T-helper 1 cell (primary cell): ENCODE measurements around the gene DLG2.
"Not testable (repeated sequence)": the region's sequence is repeated elsewhere in the genome, so short reads cannot be mapped to it uniquely, and the experiment has no call there.

Experiments
- DNase-seq, 5 donors: peaks; one replicate each; pipeline ENCODE4 v3.0.0-alpha.2; 2012 to 2020

The DLG2 gene

DNA sequence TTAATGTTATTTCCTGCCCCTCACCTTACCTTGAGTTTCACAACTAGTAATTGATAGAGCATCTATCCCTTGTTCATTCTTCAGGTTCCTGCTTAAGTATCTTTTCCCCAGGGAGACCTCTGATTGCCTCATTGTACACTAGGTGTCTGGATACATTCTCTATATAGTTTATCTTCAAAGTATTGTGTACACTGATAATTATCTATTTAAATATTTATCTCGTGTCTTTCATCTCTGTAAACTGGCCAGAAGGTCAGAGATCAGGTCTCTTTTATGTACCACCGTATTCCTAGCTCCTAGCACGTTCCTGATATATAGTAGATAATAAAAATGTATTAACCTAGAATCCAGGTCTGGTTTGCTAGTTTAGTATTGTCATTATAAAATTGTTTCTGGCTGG, 7.6 kb upstream of the DLG2 start:
- DNase-seq = no peak

DNA sequence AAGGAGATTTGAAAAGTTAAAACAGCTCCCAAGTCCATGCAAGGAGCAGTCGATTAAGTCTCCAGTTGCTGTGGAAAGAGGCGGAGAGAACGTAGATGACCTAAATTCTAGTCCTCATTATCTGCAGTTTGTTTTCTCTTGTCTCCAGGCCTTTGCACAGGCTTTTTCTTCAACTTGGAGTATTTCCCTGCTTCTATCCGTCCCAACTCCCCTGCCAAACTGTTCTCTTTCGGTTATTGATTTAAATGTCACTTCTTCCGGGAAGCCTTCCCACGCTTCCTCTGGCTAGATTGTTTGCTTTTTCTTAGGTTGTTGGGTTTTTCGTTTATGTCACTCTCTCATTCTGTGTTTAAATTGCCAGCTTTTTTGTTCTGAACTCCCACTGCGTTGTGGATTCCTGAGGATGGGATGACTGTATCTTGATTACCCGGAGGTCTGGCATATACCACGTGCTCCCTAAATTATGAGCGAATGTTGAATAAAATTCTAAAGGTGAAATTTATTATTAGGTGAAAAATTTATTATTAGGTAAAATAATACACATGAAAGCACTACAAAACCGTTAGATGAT, 1.7 kb upstream of the DLG2 start:
- DNase-seq = no peak

DNA sequence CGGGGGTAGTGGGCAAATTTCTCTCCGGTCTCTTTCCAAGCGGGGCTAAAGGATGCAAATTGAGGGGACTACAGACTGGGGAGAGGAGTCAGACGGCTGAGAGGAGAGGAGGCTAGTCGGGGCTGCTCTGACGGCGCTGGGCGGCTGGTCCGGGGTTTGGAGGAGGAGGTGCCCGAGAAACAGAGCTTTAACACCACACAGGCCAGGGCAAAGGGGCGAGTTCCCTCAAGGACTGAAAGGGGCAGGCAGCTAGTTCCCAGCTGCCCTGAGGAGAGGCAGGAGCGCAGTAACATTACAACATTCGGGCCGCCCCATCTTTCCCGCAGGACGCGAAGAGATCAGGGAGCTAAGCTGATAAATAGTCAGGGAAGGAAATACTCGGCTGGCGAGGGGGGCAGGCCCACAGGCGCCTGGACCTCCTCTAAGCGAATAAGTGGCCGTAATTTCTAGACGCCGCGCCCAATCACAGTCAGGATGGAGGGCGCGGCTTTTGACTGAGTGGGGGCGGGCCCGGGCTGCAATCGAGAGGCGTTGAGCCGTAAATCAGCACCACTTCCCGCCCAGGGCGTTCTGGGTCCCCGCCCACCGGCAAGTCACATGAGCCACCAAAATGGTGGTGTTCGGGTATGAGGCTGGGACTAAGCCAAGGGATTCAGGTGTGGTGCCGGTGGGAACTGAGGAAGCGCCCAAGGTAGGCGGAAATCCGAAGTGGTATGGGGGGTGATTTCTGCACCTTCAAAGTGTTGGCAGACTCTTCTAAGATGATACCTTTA, 1.0 kb upstream of the DLG2 start, which contains the start of gene TMEM126B:
Gene TMEM126B (plus strand): TSS at position 596 of the 773 bp plus-strand sequence. CDS start 15 bp downstream, at position 611.
- peak; percentile 90 to 97 (median 95) for DNase-seq

DNA sequence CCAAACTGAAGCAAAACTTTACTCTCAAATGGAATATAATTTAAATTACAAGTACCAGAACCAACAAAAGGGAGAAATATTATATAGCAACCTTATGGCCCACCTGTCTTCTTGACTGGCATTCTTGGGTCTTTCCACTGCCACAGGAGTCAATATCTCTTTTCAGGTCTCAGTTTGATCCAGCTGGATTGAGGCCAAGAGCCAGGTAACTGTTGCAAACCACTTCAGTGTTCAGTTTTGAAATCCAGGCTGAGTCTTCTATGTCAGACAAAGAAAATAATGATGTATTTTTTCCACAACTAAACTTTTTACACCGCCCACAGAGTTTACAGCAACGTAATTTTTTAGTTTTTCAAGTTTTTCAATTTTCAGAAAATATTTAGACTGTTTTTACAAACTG, 648 bp downstream of the DLG2 start:
- no peak for DNase-seq

DNA sequence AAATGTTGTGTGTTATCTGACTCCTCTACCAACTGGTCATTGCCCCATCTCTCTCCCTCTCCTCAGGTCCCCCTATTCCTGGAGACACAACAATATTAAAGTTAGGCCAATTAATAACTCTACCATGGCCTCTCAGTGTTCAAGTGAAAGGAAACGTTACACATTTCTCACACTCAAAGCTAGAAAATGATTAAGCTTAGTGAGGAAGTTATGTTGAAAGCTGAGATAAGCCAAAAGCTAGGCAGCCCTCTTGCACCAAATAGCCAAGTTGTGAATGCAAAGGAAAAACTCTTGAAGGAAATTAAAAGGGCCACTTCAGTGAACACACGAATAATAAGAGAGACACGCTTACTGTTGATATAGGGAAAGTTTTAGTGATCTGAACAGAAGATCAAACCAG, 6.9 kb downstream of the DLG2 start:
- no peak for DNase-seq

DNA sequence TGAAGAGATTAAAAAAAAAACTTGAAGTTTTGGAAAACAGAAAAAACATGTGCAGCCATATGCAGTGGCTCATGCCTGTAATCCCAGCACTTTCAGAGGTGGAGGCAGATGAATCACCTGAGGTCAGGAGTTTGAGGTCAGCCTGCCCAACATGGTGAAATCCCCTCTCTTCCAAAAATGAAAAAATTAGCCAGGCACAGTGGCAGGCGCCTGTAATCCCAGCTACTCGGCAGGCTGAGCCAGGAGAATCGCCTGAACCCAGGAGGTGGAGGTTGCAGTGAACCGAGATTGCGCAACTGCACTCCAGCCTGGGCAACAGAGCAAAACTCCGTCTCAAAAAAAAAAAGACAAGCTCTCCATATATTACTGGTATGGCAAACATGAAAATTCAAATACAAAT, 7.6 kb downstream of the DLG2 start:
- DNase-seq = no peak

DNA sequence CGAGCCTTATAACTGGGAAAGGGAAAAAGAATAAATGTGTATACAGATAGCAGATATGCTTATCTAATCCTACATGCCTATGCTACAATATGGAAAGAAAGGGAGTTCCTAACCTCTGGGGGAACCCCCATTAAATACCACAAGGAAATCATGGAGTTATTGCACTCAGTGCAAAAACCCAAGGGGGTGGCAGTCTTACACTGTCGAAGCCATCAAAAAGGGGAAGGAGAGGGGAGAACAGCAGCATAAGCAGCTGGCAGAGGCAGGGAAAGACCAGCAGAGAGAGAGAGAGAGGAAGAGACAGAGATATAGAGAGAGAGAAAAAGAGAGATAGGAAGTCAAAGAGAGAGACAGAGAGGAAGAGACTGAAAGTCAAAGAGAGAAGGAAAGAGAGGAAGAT, 15.5 kb downstream of the DLG2 start:
- DNase-seq = not testable (repeated sequence)

DNA sequence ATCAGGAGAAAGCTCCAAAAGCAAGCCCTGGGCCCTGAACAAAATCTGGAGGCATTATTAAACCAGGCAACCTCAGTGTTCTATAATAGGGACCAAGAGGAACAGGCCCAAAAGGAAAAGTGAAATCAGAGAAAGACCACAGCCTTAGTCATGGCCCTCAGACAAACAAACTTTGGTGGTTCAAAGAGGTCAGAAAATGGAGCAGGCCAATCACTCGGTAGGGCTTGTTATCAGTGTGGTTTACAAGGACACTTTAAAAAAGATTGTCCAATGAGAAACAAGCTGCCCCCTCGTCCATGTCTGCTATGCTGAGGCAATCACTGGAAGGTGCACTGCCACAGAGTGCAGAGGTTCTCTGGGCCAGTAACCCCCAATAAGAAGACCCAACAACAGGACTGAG, 17.9 kb downstream of the DLG2 start:
- DNase-seq = not testable (repeated sequence)

DNA sequence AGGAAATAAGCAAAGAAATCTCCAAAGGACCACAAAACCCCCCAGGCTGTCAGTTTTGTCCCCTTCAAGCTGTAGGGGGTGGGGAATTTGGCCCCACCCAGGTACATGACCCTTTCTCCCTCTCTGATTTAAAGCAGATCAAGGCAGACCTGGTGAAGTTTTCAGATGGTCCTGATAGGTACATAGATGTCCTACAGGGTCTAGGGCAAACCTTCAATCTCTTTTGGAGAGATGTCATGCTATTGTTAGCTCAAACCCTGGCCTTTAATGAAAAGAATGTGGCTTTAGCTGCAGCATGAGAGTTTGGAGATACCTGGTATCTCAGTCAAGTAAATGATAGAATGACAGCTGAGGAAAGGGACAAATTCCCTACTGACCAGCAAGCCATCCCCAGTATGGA, 18.5 kb downstream of the DLG2 start:
- not testable (repeated sequence) for DNase-seq

DNA sequence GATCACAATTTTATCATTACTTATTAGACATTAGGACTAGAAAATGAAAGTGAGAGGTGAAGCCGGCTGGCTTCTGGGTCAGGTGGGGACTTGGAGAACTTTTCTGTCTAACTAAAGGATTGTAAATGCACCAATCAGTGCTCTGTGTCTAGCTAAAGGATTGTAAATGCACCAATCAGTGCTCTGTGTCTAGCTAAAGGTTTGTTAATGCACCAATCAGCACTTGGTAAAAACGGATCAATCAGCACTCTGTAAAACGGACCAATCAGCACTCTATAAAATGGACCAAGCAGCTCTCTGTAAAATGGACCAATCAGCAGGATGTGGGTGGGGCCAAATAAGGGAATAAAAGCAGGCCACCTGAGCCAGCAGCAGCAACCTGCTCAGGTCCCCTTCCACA, 20.9 kb downstream of the DLG2 start:
- DNase-seq = not testable (repeated sequence)

DNA sequence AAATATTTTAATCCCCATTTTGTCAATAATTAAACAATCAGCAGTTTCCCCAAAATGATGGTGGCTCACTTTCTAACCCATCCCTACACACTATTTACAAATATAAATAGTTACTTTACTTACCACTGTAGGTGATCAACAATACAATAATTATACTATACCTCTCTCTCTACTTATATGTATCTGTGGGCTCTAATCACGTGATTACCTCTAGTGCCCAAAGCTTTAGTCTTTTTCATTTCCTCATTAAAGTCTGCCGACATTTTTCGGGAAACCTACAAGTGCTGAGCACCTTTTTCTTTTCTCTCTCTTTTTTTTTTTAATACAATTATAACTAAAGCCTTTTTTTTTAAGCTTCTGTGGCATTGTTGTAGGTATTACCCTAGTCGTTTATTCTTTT, 23.9 kb downstream of the DLG2 start:
- no peak for DNase-seq

DNA sequence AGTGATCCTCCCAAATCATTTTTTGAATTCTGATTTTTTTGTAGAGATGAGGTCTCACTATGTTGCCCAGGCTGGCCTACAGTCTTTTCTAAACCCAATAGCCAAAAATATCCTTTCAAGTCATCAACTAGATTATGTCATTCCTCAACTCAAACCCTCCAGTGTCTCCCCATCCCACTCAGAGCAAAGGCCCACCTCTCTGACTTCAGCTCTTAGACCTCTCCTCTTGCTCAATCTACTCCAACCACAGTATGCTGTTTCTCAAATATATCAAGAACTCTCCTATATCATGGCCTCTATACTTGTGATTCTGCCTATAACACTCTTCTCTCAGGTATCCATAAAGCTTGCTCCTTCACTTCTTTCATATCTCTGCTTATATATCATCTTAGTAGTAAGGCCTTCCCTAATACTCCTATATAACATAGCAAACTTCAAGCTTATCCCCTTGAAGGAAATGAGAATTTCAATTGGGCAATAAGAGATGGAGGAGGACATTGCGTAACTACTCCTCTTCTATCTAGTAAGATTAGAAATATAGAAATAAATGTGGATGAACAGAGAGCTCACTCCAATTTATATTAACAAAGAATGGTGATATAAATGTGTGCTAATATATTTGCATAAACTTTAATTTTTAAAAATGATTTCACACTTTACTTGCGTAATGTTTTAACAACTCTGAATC, 24.5 kb downstream of the DLG2 start:
- DNase-seq = no peak

DNA sequence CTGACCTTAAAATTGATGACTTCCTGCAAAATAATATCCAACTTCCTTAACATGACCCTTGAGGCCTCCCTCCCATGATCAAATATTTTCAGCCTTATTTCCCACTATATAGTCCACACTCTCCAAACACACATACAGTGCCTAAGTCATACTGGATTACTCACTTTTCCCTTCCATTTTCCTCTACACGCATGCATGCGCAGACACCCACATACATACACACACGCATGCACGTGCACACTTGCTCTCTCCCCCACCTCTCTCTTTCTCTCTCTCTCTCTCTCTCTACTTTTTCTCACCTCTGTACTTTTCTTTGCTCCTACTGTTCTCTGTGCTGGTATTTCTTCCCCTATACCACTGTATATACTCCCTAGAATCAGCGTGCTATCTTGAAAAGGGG, 28.1 kb downstream of the DLG2 start:
- no peak for DNase-seq

DNA sequence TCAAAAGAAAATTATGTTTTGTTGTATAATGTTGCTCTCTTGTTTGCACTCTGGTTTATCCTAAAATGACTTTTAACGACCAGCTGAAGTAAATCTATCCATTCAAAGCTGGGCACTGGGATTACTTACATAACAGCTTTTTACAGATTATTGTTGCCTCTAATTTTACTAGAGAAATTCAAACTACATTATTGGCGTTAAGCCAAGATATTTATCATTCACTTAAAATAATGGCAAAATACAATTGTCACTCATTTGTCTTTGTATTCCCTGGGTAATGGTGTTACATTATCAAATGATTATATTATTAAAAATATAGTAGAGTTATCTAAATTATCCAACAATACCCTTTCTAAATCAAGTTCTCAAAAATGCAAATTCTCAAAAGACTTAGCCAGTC, 30.3 kb downstream of the DLG2 start:
- DNase-seq = no peak

DNA sequence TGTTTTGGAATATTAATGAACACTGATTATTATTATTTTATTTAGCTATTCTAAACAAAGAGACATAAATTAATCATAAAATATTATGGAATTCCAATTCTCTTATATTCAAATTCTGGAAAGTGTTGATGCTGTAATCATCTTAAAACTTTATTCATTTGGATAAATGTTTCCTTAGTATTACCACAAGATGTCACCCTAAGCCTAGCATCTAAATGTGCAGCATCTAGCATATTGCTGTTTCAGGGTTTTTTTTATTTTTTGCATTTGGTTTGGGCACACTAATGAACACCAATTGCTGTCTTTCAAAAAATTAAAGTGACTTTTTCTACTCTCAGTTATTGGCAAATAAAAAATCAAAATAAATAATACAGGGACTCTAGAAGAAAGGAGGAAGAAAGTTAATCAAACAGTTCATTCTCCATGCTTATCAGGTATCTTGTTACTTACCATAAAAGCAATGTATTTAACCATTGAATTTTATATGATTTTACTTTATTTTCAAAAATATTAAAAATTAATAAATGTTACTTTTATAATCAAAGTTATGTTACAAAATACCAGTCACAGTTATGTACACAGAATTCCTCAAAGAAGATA, 31.8 kb downstream of the DLG2 start:
- peak in 1 of 5 donors; percentile 30 for DNase-seq

DNA sequence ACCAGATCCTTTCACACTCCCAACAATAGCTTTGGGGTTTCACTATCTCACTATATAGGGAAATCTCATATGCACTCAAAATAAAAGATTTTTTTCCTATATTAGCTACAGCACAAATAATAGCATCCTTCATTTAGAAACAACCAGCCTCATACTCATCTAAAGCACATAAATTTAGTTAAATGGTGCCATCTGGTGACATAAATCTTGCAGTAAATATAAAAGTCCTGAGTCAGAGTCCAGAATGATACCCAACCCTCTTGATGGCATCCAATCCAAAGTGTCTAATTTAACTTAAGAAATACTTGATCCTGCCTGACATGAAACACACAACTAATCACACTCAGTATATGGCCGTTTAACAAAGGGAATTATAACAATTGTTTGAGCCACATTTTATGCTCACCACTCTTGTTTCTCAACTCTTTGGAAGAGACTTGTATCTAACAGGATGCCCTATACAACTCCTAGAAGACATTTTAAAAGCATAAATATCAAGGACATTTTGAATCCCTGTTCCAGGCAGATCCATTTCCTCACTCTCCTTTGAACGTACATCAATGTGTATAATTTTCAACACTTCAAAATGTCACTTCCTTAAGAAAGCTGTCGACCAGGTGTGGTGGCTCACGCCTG, 36.2 kb downstream of the DLG2 start:
- DNase-seq = peak in 1 of 5 donors; percentile 7

DNA sequence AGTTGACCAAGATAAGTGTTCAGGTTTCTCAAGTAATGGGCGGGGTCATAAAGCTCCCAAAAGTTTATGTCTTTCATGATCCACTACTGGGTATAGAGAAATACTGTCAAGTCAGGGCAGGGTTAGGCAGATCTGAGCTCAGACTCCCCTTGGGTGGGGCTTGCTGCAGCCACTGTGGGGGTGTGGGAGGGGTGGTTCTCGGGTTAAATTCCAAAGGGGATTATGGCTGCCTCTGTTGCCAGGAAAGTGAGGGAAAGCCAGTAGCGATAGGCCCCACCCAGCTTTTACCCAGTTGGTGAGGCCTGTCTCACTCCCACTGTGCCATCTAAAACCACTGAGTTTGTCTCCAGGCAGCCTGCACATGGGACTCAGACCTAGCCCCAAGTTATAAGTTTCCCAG, 37.8 kb downstream of the DLG2 start:
- no peak for DNase-seq

DNA sequence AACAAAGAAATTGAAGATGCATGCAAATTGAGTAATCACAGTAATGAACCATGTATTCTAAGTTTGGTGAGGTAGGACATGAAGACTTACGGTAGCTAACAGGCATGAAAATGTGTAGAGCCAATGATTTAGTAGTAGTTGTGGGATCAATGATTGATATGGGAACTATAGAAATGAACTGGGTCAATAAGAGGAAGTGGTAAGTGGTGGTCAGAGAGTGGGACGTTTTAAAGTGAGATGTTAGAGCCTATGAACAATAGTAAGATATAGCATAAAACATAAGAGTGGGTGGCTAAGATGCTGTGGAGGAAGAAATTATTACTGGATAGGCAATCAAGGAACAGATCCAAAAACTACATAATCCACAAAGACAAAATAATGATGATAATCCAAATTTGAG, 45.0 kb downstream of the DLG2 start:
- DNase-seq = no peak

DNA sequence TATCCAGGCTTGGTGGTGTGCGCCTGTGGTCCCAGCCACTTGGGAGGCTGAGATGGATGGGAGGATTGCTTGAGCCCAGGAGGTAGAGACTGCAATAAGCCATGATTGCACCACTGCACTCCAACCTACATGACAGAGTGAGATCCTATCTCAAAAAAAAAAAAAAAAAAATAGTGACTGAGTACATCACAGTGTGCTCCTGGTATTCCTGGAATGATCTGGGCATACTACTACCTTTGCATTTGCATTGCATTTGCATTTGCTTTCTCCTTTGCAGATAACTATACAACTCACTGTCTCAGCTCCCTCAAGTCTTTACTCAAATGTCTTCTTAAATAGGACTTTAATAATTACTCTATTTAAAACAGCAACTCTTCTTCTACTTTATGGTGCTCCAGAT, 51.8 kb downstream of the DLG2 start:
- DNase-seq = no peak

DNA sequence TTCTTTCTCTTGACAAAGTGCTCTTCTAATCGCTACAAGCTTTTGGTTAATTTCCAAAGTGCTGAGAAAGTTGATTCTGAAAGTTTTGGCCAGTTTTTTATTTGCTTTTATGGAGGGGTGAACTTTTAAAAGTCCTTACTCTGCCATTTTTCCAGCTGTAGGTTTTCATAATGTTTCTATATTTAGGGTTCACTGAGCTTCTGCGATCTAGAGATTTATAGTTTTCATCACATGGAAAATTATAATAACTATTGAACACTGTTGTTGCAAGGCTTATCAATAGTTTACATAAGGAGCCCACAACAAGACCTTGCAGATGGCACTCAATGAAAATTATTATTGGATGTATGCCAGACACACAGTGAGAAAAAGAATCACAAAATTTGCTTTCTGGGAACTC, 55.1 kb downstream of the DLG2 start:
- no peak for DNase-seq

DNA sequence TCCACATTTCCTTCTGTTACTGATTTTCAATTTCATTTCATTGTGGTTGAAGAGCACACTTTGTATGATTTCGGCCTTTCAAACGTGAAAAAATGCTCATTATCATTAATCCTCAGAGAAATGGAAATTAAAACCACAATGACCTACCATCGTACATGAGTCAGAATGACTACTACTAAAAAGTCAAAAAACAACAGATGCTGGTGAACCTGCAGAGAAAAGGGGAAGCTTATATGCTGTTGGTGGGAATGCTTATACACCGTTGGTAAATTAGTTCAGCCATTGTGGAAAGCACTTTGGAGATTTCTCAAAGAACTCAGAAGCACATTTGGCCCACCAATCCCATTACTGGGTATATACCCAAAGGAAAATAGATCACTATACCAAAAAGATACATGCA, 57.6 kb downstream of the DLG2 start:
- DNase-seq = no peak

DNA sequence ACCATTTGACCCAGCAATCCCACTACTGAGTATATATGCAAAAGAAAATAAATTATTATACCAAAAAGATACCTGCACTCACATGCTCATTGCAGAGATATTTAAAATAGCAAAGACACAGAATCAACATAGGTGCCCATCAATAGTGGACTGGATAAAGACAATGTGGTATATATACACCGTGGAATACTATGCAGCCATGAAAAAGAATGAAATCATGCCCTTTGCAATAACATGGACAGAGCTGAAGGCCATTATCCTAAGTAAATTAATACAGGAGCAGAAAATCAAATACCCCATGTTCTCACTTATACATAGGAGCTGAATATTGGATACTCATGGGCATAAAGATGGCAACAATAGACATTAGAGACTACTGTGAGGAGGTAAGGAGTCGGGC, 68.7 kb downstream of the DLG2 start:
- no peak for DNase-seq

DNA sequence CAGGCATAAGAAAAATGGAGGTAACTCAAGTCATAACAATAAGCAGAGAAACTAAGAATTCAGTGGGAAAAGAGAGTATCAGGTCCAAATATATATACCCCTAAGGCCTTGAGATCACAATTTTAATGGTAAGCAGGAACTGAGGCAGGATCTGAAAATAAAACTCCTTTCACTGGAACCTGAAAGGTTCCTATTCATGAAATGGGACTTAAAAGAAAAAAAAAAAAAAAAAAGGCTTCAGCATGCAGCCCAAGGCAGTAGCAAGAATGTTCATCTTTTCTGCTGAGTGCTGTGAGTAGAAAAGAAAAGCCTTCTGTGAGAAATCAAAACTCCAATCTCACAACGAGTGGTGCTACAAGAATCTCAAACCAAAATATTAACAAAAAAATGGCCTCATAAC, 75.3 kb downstream of the DLG2 start:
- no peak for DNase-seq
